ENCODE results near the gene BTAF1.

The BTAF1 gene

GRCh38 chr10:92052741-92053140 lies 129.2 kb downstream of the BTAF1 start:
- DNase-seq (ENCODE audit: extremely low read depth, low read depth): no peak
- TF ChIP-seq CTCF (IDR thresholded peaks at IDR 0.05; ENCODE audit: low read depth, low read length): no peak

GRCh38 chr10:92054807-92055206 lies 131.2 kb downstream of the BTAF1 start:
- TF ChIP-seq CTCF (IDR thresholded peaks at IDR 0.05; ENCODE audit: low read depth, low read length): no peak
- DNase-seq (ENCODE audit: extremely low read depth, low read depth): no peak

GRCh38 chr10:92062273-92062672 lies 138.7 kb downstream of the BTAF1 start:
- TF ChIP-seq CTCF (IDR thresholded peaks at IDR 0.05; ENCODE audit: low read depth, low read length): no peak
- no peak for DNase-seq (ENCODE audit: extremely low read depth, low read depth)

GRCh38 chr10:92064506-92064905 lies 140.9 kb downstream of the BTAF1 start:
- TF ChIP-seq CTCF (IDR thresholded peaks at IDR 0.05; ENCODE audit: low read depth, low read length): no peak

GRCh38 chr10:92066386-92066785 lies 142.8 kb downstream of the BTAF1 start:
- DNase-seq (ENCODE audit: extremely low read depth, low read depth): no peak
- TF ChIP-seq CTCF (IDR thresholded peaks at IDR 0.05; ENCODE audit: low read depth, low read length): no peak

More at GRCh38 chr10:92064506-92064905, 140.9 kb downstream of the BTAF1 start:
- no peak for DNase-seq (ENCODE audit: extremely low read depth, low read depth)

- DNase-seq (ENCODE audit: extremely low read depth, low read depth): no peak
- no peak for TF ChIP-seq CTCF (IDR thresholded peaks at IDR 0.05; ENCODE audit: low read depth, low read length)
Measured at GRCh38 chr10:92068900-92069299, 145.3 kb downstream of the BTAF1 start.

- DNase-seq (ENCODE audit: extremely low read depth, low read depth): no peak
- no peak; the same call in 1 of the 2 replicates for TF ChIP-seq CTCF (IDR thresholded peaks at IDR 0.05; ENCODE audit: low read depth, low read length)
Measured at GRCh38 chr10:92074126-92074887, 150.7 kb downstream of the BTAF1 start.
